Tibial artery (tissue), 4 donors: ENCODE measurements around the gene STON2.

Experiments used
- DNase-seq, 2 donors: peaks; one replicate each; pipeline ENCODE4 v3.0.0-alpha.2; 2019
- H3K27ac ChIP-seq, 2 donors: fragments of 200-600 bp; sonication (generic) in 1 of 2; 1 replicate in 1 of 2; 2 replicates in 1 of 2; pipeline ENCODE4 v1.5.1; 2018 to 2019; ENCODE audit warnings: mild to moderate bottlenecking in 1 of 2
- H3K27me3 ChIP-seq, 2 donors: fragments of 200-600 bp; sonication (generic) in 1 of 2; one replicate each; pipeline versions ENCODE4 v1.5.1 to v1.6.0; 2016 to 2019
- H3K36me3 ChIP-seq, 3 donors: fragments of 200-600 bp; sonication (generic) in 2 of 3; one replicate each; pipeline ENCODE4 v1.5.1; 2016 to 2019; ENCODE audit warnings: mild to moderate bottlenecking in 2 of 3
- H3K4me1 ChIP-seq, 4 donors: fragments of 200-600 bp; sonication (generic) in 2 of 4; 1 replicate in 3 of 4; 2 replicates in 1 of 4; pipeline ENCODE4 v1.5.1; 2016 to 2019
- H3K4me3 ChIP-seq, 2 donors: fragments of 200-600 bp; sonication (generic) in 1 of 2; 1 replicate in 1 of 2; 2 replicates in 1 of 2; pipeline ENCODE4 v1.5.1; 2018 to 2019; ENCODE audit warnings: mild to moderate bottlenecking in 2 of 2
- H3K9me3 ChIP-seq, 3 donors: fragments of 200-600 bp; sonication (generic) in 1 of 3; one replicate each; pipeline ENCODE4 v1.5.1; 2016 to 2019
- intact Hi-C: fragments of 100-400 bp; cut with DNase I; formaldehyde crosslinking; loops from one replicate; pipeline ENCODE4 v1.15.0; 2023; ENCODE audit warnings: low total_unique reads
- TF ChIP-seq, protein P1 (sequence below), 2 experiments: fragments of 200-600 bp in 1 of 2; fragments of 450-650 bp in 1 of 2; IDR thresholded peaks; one replicate each; pipeline ENCODE4 v1.5.1; 2017 to 2019; ENCODE audit warnings: antibody characterized with exemption in 2 of 2, mild to moderate bottlenecking in 1 of 2, moderate library complexity in 1 of 2

STON2 gene

GRCh38 chr14:81396113-81396512, 4.0 kb downstream of the STON2 start:
- H3K4me1 ChIP-seq, result no peaks in the 10 kb centered on the region
- no peaks in the 10 kb centered on the region for H3K9me3 ChIP-seq
- intact Hi-C loops, result no loop called here
- TF ChIP-seq, protein P1, sequence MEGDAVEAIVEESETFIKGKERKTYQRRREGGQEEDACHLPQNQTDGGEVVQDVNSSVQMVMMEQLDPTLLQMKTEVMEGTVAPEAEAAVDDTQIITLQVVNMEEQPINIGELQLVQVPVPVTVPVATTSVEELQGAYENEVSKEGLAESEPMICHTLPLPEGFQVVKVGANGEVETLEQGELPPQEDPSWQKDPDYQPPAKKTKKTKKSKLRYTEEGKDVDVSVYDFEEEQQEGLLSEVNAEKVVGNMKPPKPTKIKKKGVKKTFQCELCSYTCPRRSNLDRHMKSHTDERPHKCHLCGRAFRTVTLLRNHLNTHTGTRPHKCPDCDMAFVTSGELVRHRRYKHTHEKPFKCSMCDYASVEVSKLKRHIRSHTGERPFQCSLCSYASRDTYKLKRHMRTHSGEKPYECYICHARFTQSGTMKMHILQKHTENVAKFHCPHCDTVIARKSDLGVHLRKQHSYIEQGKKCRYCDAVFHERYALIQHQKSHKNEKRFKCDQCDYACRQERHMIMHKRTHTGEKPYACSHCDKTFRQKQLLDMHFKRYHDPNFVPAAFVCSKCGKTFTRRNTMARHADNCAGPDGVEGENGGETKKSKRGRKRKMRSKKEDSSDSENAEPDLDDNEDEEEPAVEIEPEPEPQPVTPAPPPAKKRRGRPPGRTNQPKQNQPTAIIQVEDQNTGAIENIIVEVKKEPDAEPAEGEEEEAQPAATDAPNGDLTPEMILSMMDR (IDR thresholded peaks at IDR 0.05), result no peak
- peaks cover 0 to 8% (median 0%) of the 10 kb centered on the region in 3 donors for H3K36me3 ChIP-seq
- DNase-seq, result no peak
- H3K4me3 ChIP-seq, result no peak overlapping the region
- H3K27me3 ChIP-seq, result no peaks in the 10 kb centered on the region
- H3K27ac ChIP-seq, result no peak overlapping the region

DNA sequence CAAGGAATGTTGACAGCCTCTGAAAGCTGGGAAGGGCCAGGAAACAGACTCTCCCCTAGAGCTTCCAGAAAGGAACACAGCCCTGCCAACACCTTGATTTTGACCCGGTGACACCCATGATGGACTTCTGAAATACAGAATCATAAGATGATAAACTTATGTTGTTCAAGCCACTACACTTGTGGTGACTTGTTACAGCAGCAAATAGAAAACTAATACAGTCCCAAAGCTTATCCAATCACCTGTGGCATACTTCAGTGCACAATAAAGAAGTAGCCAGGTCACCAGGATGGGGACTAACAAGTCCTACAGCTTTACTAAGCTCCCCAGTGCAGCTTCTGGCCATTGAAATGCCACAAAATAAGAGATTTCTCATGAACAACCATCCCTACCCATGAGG, 5.4 kb downstream of the STON2 start:
- no peak overlapping the region for H3K4me3 ChIP-seq
- H3K36me3 ChIP-seq, result peaks cover 0 to 8% (median 0%) of the 10 kb centered on the region in 3 donors
- no peak overlapping the region for H3K27ac ChIP-seq
- H3K27me3 ChIP-seq, result no peaks in the 10 kb centered on the region
- H3K9me3 ChIP-seq, result no peaks in the 10 kb centered on the region
- no peak for DNase-seq
- intact Hi-C loops, result no loop called here
- H3K4me1 ChIP-seq, result no peaks in the 10 kb centered on the region
- TF ChIP-seq, protein P1 (IDR thresholded peaks at IDR 0.05), result no peak

GRCh38 chr14:81392976-81393643, 7.0 kb downstream of the STON2 start:
- H3K27ac ChIP-seq, result no peak overlapping the region

GRCh38 chr14:81392052-81392451, 8.1 kb downstream of the STON2 start:
- intact Hi-C loops, result no loop called here
- no peak for DNase-seq
- H3K36me3 ChIP-seq, result peaks cover 0 to 8% (median 0%) of the 10 kb centered on the region in 3 donors
- TF ChIP-seq, protein P1 (IDR thresholded peaks at IDR 0.05), result no peak
- H3K27me3 ChIP-seq, result no peaks in the 10 kb centered on the region
- no peaks in the 10 kb centered on the region for H3K9me3 ChIP-seq
- no peaks in the 10 kb centered on the region for H3K4me1 ChIP-seq
- H3K4me3 ChIP-seq, result no peak overlapping the region
- H3K27ac ChIP-seq, result no peak overlapping the region

More at GRCh38 chr14:81392976-81393643, 7.0 kb downstream of the STON2 start:
- intact Hi-C loops, result no loop called here
- Histone ChIP-seq H3K36me3 (peaks cover 0 to 8% (median 0%) of the 10 kb centered on the region in 3 donors), H3K4me1 (no peaks in the 10 kb centered on the region), H3K9me3 (no peaks in the 10 kb centered on the region), H3K4me3 (no peak overlapping the region), H3K27me3 (no peaks in the 10 kb centered on the region)
- no peak for DNase-seq
- TF ChIP-seq, protein P1 (IDR thresholded peaks at IDR 0.05), result no peak

DNA sequence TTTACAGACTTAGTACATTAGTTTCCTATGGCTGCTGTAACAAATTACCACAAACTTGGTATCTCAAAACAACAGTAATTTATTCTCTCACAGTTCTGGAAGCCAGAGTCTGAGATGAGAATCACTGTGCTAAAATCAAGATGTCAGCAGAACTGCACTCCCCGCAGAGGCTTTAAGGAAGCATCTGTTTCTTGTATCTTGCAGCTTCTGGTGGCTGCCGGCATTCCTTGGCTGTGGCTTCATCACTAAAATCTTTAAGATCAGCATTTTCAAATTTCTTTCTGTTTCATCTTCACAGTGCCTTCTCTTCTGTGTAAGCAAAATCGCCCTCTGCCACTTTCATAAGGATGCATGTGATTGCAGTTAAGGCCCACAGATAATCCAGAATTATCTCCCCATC, 9.4 kb downstream of the STON2 start:
- Histone ChIP-seq H3K36me3 (peaks cover 0 to 8% (median 0%) of the 10 kb centered on the region in 3 donors), H3K4me1 (no peaks in the 10 kb centered on the region), H3K4me3 (no peak overlapping the region), H3K9me3 (no peaks in the 10 kb centered on the region), H3K27ac (no peak overlapping the region), H3K27me3 (no peaks in the 10 kb centered on the region)
- no peak for DNase-seq
- intact Hi-C loops, result no loop called here
- TF ChIP-seq, protein P1 (IDR thresholded peaks at IDR 0.05), result no peak
